Fibroblast of lung (primary cell): ENCODE data around the gene DOK4. TPM values are rescaled to one million over a fixed set of nuclear protein-coding genes. Genes with fewer than 3 reads are reported as not detected.

Experiments used
- DNase-seq, 2 donors: peaks; one replicate each; pipeline versions ENCODE4 v3.0.0 to v3.0.0-alpha.2; 2010; ENCODE audit warnings: low read depth in 2 of 2
- H2AFZ ChIP-seq: 2 replicates; pipeline ENCODE4 v1.5.1; 2012; ENCODE audit warnings: low read length, control low read depth, inconsistent platforms
- H3K27ac ChIP-seq: 2 replicates; pipeline ENCODE4 v1.5.1; 2011; ENCODE audit warnings: low read length, control low read depth; ENCODE audit not compliant: insufficient read depth
- H3K27me3 ChIP-seq: 2 replicates; pipeline ENCODE4 v1.5.1; 2011; ENCODE audit warnings: mild to moderate bottlenecking, low read length; ENCODE audit not compliant: control insufficient read depth, insufficient read depth
- H3K36me3 ChIP-seq: 2 replicates; pipeline ENCODE4 v1.5.1; 2011; ENCODE audit warnings: low read length; ENCODE audit not compliant: control insufficient read depth, insufficient read depth
- H3K4me1 ChIP-seq: 2 replicates; pipeline ENCODE4 v1.5.1; 2011; ENCODE audit warnings: low read length; ENCODE audit not compliant: control insufficient read depth, insufficient read depth; ENCODE audit errors: extremely low read depth
- H3K4me2 ChIP-seq: 2 replicates; pipeline ENCODE4 v1.5.1; 2011; ENCODE audit warnings: low read length, control low read depth; ENCODE audit not compliant: insufficient read depth; ENCODE audit errors: extremely low read depth
- H3K4me3 ChIP-seq, 4 experiments: fragments of 200-600 bp in 1 of 4; sonication (generic) in 1 of 4; replicated peaks in 1 of 4; 2 replicates each; pipeline ENCODE4 v1.5.1; 2011 to 2016; ENCODE audit warnings: low read length in 4 of 4, low read depth in 3 of 4, mild to moderate bottlenecking in 3 of 4, control low read depth in 2 of 4, inconsistent platforms in 1 of 4, mixed read lengths in 1 of 4; ENCODE audit not compliant: insufficient read depth in 1 of 4; ENCODE audit errors: control extremely low read depth in 1 of 4
- H3K79me2 ChIP-seq: 2 replicates; pipeline ENCODE4 v1.5.1; 2012; ENCODE audit warnings: mild to moderate bottlenecking, low read length, inconsistent platforms; ENCODE audit not compliant: control insufficient read depth, insufficient read depth
- H3K9ac ChIP-seq: 2 replicates; pipeline ENCODE4 v1.5.1; 2011; ENCODE audit warnings: mild to moderate bottlenecking, low read length, control low read depth; ENCODE audit not compliant: insufficient read depth
- H3K9me3 ChIP-seq: 2 replicates; pipeline ENCODE4 v1.5.1; 2012; ENCODE audit warnings: low read depth, low read length; ENCODE audit not compliant: control insufficient read depth, insufficient read depth
- H4K20me1 ChIP-seq: 2 replicates; pipeline ENCODE4 v1.5.1; 2011; ENCODE audit warnings: low read length; ENCODE audit not compliant: control insufficient read depth, insufficient read depth; ENCODE audit errors: extremely low read depth
- EZH2 ChIP-seq: IDR thresholded peaks from 2 replicates; pipeline ENCODE4 v1.5.1; 2012; ENCODE audit warnings: low read length, control low read depth, mild to moderate bottlenecking; ENCODE audit errors: missing control alignments
- polyA plus RNA-seq, 2 donors: library from polyadenylated mRNA; depleted of rRNA in 1 of 2; stranded (reverse) in 1 of 2; unstranded in 1 of 2; fragments of >200 nt; gene quantifications; 2 replicates each; pipeline ENCODE4 v1.2.1, GENCODE V29; 2011 to 2012; ENCODE audit warnings: missing spikeins in 1 of 2
- total RNA-seq: library from RNA; depleted of rRNA; stranded (reverse); fragments of >200 nt; gene quantifications from 2 replicates; pipeline ENCODE4 v1.2.1, GENCODE V29; 2014
- TF ChIP-seq, protein P1 (sequence below), 2 donors: IDR thresholded peaks in 1 of 2; conservative IDR thresholded peaks in 1 of 2; 1 replicate in 1 of 2; 2 replicates in 1 of 2; pipeline ENCODE4 v1.5.1; 2011 to 2012; ENCODE audit warnings: low read length in 2 of 2, control low read depth in 1 of 2, inconsistent platforms in 1 of 2, low read depth in 1 of 2, mild to moderate bottlenecking in 1 of 2

DOK4 gene
- total and polyA plus RNA-seq, 2 donors (not counting 1 experiment from before 2014, with no cell fraction given), result 12.6 to 15.0 TPM

DNA sequence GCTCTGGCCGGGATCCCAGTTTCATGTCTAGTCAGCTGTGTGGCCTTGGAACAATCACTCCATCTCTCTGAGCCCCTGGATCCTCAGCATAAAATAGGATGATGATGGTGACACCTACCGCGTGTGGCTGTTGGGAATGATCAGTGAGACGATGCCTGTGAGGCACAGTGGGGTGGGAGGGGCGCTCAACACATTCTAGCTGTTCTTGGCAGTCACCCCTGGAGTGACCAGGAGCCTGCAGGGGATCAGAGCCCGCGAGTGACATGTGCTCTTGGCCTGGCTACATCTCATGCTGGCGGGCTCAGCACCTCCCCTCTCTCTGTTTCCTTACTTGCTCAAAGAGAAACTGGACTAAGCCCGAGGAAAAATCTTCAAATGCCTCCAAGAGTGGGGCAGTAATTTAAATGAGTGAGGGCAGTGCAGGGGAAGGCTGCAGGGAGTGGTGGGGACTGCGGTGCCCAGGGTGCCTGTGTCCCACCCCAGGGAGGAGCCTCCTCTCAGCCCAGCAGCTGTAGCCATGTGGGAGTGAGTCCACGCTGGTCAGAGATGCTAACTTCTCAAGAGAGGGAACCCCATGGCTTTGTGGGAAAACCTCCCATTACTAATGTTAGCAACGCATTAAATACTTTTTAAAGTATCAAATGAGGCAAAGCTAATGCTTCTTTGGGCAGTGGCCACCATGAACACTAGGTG, 23.1 kb upstream of the DOK4 start:
- Histone ChIP-seq H2AFZ (no peak overlapping the region), H3K9ac (no peak overlapping the region), H3K4me3 (no peak overlapping the region), H3K79me2 (no peaks in the 10 kb centered on the region), H3K27ac (no peak overlapping the region), H3K4me2 (no peak overlapping the region), H3K36me3 (no peaks in the 10 kb centered on the region), H3K27me3 (peaks cover 7% of the 10 kb centered on the region), H3K4me1 (no peaks in the 10 kb centered on the region), H3K9me3 (no peaks in the 10 kb centered on the region), H4K20me1 (no peaks in the 10 kb centered on the region)
- TF ChIP-seq EZH2, result no peak
- TF ChIP-seq, protein P1, sequence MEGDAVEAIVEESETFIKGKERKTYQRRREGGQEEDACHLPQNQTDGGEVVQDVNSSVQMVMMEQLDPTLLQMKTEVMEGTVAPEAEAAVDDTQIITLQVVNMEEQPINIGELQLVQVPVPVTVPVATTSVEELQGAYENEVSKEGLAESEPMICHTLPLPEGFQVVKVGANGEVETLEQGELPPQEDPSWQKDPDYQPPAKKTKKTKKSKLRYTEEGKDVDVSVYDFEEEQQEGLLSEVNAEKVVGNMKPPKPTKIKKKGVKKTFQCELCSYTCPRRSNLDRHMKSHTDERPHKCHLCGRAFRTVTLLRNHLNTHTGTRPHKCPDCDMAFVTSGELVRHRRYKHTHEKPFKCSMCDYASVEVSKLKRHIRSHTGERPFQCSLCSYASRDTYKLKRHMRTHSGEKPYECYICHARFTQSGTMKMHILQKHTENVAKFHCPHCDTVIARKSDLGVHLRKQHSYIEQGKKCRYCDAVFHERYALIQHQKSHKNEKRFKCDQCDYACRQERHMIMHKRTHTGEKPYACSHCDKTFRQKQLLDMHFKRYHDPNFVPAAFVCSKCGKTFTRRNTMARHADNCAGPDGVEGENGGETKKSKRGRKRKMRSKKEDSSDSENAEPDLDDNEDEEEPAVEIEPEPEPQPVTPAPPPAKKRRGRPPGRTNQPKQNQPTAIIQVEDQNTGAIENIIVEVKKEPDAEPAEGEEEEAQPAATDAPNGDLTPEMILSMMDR (conservative IDR thresholded peaks at IDR 0.05 in 1 of 2, IDR thresholded peaks at IDR 0.05 in 1 of 2; ENCODE audit: low read depth in 1 of 2, low read length in 2 of 2), result no peak
- DNase-seq, result no peak

DNA sequence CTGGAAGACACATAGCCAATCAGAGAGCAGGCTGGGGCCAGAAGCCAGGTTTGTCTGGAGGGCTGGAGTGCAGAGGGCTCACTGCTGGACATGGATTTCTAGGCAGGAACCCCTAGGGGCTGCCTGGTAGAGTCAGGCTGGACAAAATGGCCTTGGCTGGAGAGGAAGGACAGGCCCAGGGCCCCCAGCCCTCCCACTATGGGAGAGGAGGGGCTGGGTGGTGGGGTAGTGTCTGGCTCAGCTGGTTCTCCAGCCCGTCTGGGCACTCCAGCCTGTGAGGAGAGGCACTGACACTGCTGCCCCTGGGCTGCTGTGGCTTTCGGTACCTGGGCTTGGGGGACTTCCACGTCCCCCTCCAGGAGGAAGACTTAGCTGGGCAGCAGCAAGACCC, 21.7 kb upstream of the DOK4 start:
- Histone ChIP-seq H3K9ac (no peak overlapping the region), H3K4me3 (no peak overlapping the region), H3K36me3 (no peaks in the 10 kb centered on the region), H3K27me3 (peaks cover 7% of the 10 kb centered on the region), H3K4me1 (no peaks in the 10 kb centered on the region), H4K20me1 (no peaks in the 10 kb centered on the region), H3K9me3 (no peaks in the 10 kb centered on the region), H3K79me2 (no peaks in the 10 kb centered on the region), H3K27ac (no peak overlapping the region), H3K4me2 (no peak overlapping the region), H2AFZ (no peak overlapping the region)
- no peak for TF ChIP-seq EZH2
- TF ChIP-seq, protein P1 (conservative IDR thresholded peaks at IDR 0.05 in 1 of 2, IDR thresholded peaks at IDR 0.05 in 1 of 2; ENCODE audit: low read depth in 1 of 2, low read length in 2 of 2), result no peak
- no peak for DNase-seq

DNA sequence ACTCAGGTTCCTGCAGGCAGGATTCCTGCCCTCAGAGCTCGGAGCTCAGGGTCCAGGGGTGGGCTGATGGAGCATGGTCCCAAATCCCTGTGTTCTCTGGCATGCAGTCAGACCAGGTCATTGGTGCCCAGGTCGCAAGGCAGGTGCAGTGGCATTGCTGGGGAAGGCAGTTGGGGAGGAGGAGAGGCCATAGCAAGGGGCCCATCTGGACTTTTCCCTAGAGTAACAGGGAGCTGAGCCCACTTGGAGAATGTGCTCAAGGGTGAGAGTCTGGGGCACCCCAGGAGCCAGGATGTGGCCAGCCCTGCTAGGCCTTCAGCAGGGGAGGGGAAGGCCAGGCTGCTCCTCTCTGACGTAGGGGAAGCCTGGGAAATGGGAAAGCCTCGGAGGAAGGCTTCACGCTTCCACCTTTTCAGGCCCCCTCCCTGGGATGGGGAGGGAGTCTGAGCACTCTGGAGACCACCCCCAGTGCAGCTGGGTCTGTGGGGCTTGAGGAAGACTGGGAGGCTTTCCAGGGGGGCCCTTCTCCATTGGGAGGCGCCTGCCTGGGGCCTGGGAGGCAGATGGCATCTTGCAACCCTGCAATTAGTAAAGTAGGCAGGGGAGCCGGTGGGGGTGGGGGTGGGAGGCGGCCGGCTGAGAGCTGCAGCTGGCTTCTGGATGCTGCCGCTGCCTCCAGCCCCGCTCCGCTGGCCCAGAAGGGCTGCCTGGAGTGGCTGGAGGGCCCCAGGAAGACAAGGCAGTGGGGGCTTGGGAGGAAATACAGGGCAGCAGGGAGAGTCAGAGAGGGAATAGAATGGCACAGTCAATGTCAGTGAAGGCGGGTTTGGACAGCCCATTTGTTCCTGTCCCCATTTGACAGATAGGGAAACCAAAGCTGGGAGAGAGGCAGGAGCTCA, 21.1 kb upstream of the DOK4 start:
- Histone ChIP-seq H3K36me3 (no peaks in the 10 kb centered on the region), H3K4me2 (no peak overlapping the region), H2AFZ (no peak overlapping the region), H3K79me2 (no peaks in the 10 kb centered on the region), H4K20me1 (no peaks in the 10 kb centered on the region), H3K4me1 (no peaks in the 10 kb centered on the region), H3K27ac (no peak overlapping the region), H3K9me3 (no peaks in the 10 kb centered on the region), H3K4me3 (no peak overlapping the region), H3K9ac (no peak overlapping the region), H3K27me3 (peaks cover 7% of the 10 kb centered on the region)
- no peak for TF ChIP-seq EZH2
- TF ChIP-seq, protein P1 (conservative IDR thresholded peaks at IDR 0.05 in 1 of 2, IDR thresholded peaks at IDR 0.05 in 1 of 2; ENCODE audit: low read depth in 1 of 2, low read length in 2 of 2), result no peak
- DNase-seq, result no peak
